Smooth muscle cell (in vitro differentiated cells): ENCODE measurements around the gene ALK. TPM values are rescaled to one million over a fixed set of nuclear protein-coding genes. Genes with fewer than 3 reads are reported as not detected.
"Not testable (repeated sequence)": the region's sequence is repeated elsewhere in the genome, so short reads cannot be mapped to it uniquely, and the experiment has no call there.

Experiments used
- DNase-seq: peaks from one replicate; lab custom pipeline; 2025; ENCODE audit not compliant: unreplicated experiment; lab: John Stamatoyannopoulos, UW
- H2AFZ ChIP-seq: fragments of 200-600 bp; sonication (generic); 2 replicates; pipeline ENCODE4 v1.6.0; 2016; ENCODE audit warnings: antibody characterized with exemption, low read depth, mild to moderate bottlenecking
- H3F3A ChIP-seq: fragments of 200-600 bp; sonication (generic); 2 replicates; pipeline ENCODE4 v1.6.0; 2017; ENCODE audit warnings: antibody characterized with exemption, low read depth
- H3K27ac ChIP-seq: fragments of 200-600 bp; sonication (generic); 2 replicates; pipeline ENCODE4 v1.5.1; 2016; ENCODE audit warnings: low read depth, mild to moderate bottlenecking
- H3K27me3 ChIP-seq: fragments of 200-600 bp; sonication (generic); 2 replicates; pipeline ENCODE4 v1.6.1; 2016; ENCODE audit warnings: low read depth, mild to moderate bottlenecking
- H3K36me3 ChIP-seq: fragments of 200-600 bp; sonication (generic); 2 replicates; pipeline ENCODE4 v1.5.1; 2016; ENCODE audit warnings: low read depth
- H3K4me1 ChIP-seq: fragments of 200-600 bp; sonication (generic); 2 replicates; pipeline ENCODE4 v1.5.1; 2016; ENCODE audit warnings: low read depth
- H3K4me2 ChIP-seq: fragments of 200-600 bp; sonication (generic); 2 replicates; pipeline ENCODE4 v1.6.0; 2016; ENCODE audit warnings: mild to moderate bottlenecking
- H3K4me3 ChIP-seq: fragments of 200-600 bp; sonication (generic); 2 replicates; pipeline ENCODE4 v1.5.1; 2016; ENCODE audit warnings: mild to moderate bottlenecking
- H3K79me2 ChIP-seq: fragments of 200-600 bp; sonication (generic); 2 replicates; pipeline ENCODE4 v1.6.0; 2016; ENCODE audit warnings: low read depth, mild to moderate bottlenecking
- H3K9ac ChIP-seq: fragments of 200-600 bp; sonication (generic); 2 replicates; pipeline ENCODE4 v1.6.0; 2016; ENCODE audit warnings: low read depth
- H3K9me3 ChIP-seq: fragments of 200-600 bp; sonication (generic); replicated peaks from 2 replicates; pipeline ENCODE4 v1.5.1; 2016; ENCODE audit warnings: low read depth
- H4K20me1 ChIP-seq: fragments of 200-600 bp; sonication (generic); 2 replicates; pipeline ENCODE4 v1.6.0; 2016; ENCODE audit warnings: low read depth
- CTCF ChIP-seq: fragments of 200-600 bp; sonication (generic); IDR thresholded peaks from 2 replicates; pipeline ENCODE4 v1.5.1; 2017; ENCODE audit warnings: borderline replicate concordance, mild to moderate bottlenecking, antibody characterized with exemption; ENCODE audit not compliant: insufficient read depth, poor library complexity, severe bottlenecking
- WGBS: methylation state at CpG from one replicate; pipeline ENCODE4 v1.1.7; 2016; ENCODE audit warnings: low lambda C conversion rate; 5-methylcytosine and 5-hydroxymethylcytosine counted together
- polyA plus RNA-seq: library from polyadenylated mRNA; unstranded; fragments of >200 nt; fragmentation: Nextera tagmentation; extraction: Ambion mirVana; gene quantifications from 2 replicates; pipeline ENCODE4 v1.2.1, GENCODE V29; 2016
- total RNA-seq: library from RNA; depleted of rRNA; stranded (reverse); fragments of >200 nt; gene quantifications from 2 replicates; pipeline ENCODE4 v1.2.3, GENCODE V29; 2014

Gene ALK
- total and polyA plus RNA-seq, 2 experiments from 2014 or later: 0.13 to 0.19 TPM

GRCh38 chr2:29755233-29755632 is 166.2 kb downstream of the ALK start:
- Histone ChIP-seq H3K27ac (no peak overlapping the region), H3K4me2 (no peak overlapping the region), H3K79me2 (no peaks in the 10 kb centered on the region), H3K36me3 (no peaks in the 10 kb centered on the region), H3K9me3 (no peaks in the 10 kb centered on the region), H3F3A (no peaks in the 10 kb centered on the region), H3K4me3 (no peak overlapping the region), H3K27me3 (no peaks in the 10 kb centered on the region), H3K9ac (no peak overlapping the region), H4K20me1 (no peaks in the 10 kb centered on the region), H3K4me1 (no peaks in the 10 kb centered on the region), H2AFZ (no peak overlapping the region)
- 89% methylated on average over 7 of the region's 7 CpGs for WGBS
- TF ChIP-seq CTCF: no peak
- DNase-seq: no peak

- H2AFZ ChIP-seq: no peak overlapping the region
- WGBS: 77% methylated on average over 8 of the region's 8 CpGs
These were observed 167.5 kb downstream of the ALK start for GRCh38 chr2:29753671-29754444.

GRCh38 chr2:29751390-29751789 is 170.0 kb downstream of the ALK start:
- H3K9ac ChIP-seq: no peak overlapping the region
- H2AFZ ChIP-seq: no peak overlapping the region
- H3K4me3 ChIP-seq: no peak overlapping the region
- no peaks in the 10 kb centered on the region for H3F3A ChIP-seq
- no peak for TF ChIP-seq CTCF
- no peaks in the 10 kb centered on the region for H3K9me3 ChIP-seq
- WGBS: 96% methylated on average over 6 of the region's 6 CpGs
- H3K79me2 ChIP-seq: no peaks in the 10 kb centered on the region
- no peaks in the 10 kb centered on the region for H3K27me3 ChIP-seq
- no peak for DNase-seq
- no peak overlapping the region for H3K4me2 ChIP-seq
- peaks cover 5% of the 10 kb centered on the region for H3K4me1 ChIP-seq
- no peaks in the 10 kb centered on the region for H4K20me1 ChIP-seq
- H3K36me3 ChIP-seq: no peaks in the 10 kb centered on the region
- no peak overlapping the region for H3K27ac ChIP-seq

More at GRCh38 chr2:29753671-29754444, 167.5 kb downstream of the ALK start:
- Histone ChIP-seq H3K4me1 (no peaks in the 10 kb centered on the region), H3F3A (no peaks in the 10 kb centered on the region), H3K27ac (no peak overlapping the region), H4K20me1 (no peaks in the 10 kb centered on the region), H3K79me2 (no peaks in the 10 kb centered on the region), H3K36me3 (no peaks in the 10 kb centered on the region), H3K4me3 (no peak overlapping the region), H3K9ac (no peak overlapping the region), H3K27me3 (no peaks in the 10 kb centered on the region), H3K4me2 (no peak overlapping the region), H3K9me3 (no peaks in the 10 kb centered on the region)
- no peak for TF ChIP-seq CTCF
- no peak for DNase-seq

GRCh38 chr2:29750463-29750862 is 170.9 kb downstream of the ALK start:
- 91% methylated on average over 2 of the region's 3 CpGs for WGBS

More at GRCh38 chr2:29750463-29750862, 170.9 kb downstream of the ALK start:
- H3K9ac ChIP-seq, H3K9me3 ChIP-seq, H3K27me3 ChIP-seq, H3K79me2 ChIP-seq, H4K20me1 ChIP-seq, H3K4me2 ChIP-seq, H3K27ac ChIP-seq, H2AFZ ChIP-seq, H3K4me1 ChIP-seq, H3K4me3 ChIP-seq, H3K36me3 ChIP-seq, DNase-seq, H3F3A ChIP-seq: not testable (repeated sequence)
